ENCODE data around the gene DCAF11.

GRCh38 chr14:24164518-24164991 lies 50.0 kb downstream of the DCAF11 start:
- TF ChIP-seq CTCF (IDR thresholded peaks at IDR 0.05) = no peak
- TF ChIP-seq POLR2A (IDR thresholded peaks at IDR 0.05) = no peak

Measured in esophagus squamous epithelium (tissue), 4 donors.